NCI-H2107 treated with DMSO at 0.1 percent for 48 hours (cell line): Measurements from ENCODE around the gene OGFOD2.

ENCODE experiments used
- DNase-seq: peaks from one replicate; lab custom pipeline; 2025; ENCODE audit not compliant: unreplicated experiment; lab: John Stamatoyannopoulos, UW

OGFOD2 gene

DNA sequence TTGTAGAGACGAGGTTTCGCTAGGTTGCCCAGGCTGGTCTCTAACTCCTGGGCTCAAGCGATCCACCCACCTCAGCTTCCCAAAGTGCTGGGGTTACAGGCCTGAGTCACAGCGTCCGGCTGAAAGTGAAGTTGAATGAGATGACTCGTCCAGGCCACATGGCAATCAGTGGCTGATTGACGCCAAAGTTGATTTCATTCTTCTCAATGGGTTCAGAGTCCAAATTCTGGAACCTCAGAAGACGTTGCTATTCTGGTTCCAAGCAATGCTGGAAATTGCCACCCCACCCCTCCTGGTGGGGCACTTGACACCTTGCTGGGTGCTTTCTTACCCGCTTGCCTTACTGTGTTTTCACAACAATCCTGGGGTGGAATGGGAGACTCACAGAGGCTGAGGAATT, 23.6 kb upstream of the OGFOD2 start:
- no peak for DNase-seq

GRCh38 chr12:122951979-122952892, 22.8 kb upstream of the OGFOD2 start:
- no peak for DNase-seq

DNA sequence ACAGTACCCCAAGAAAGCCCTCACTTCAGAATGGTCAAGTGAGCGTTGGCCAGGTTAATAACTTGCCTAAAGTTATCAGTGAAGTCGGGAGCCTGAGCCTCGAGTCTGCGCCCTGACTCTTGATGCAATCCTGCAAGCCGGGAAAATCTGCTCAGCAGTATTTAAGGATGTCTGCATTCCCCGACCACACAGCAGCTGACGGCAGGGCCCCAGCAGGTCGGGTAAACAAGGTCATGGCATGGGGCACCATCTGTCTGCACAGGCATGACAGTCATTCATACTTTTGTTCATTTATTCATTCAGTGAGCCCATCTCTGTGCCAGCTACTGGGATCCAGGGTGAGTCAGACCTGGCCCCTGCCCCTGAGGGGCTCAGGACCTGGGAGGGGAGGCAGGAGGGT, 19.9 kb upstream of the OGFOD2 start:
- no peak for DNase-seq

DNA sequence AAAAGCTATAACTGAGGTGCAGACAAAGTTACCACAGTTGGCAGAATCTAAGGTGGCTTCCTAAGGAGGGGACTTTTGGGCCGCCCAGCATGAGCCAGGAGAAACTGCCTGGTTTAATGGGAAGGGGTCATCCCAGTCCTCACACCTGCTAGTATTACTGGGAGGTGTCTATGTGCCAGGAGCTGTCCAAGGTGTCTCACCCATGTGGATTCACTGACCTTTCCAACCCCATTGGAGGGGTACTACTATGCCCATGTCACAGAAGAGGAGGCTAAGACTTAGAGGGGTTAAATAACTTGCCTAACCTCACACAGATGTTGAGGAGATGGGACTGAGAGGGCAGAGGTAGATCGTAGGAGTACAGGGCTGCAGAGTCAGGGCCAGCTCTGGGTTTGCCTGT, 19.0 kb upstream of the OGFOD2 start:
- no peak for DNase-seq

DNA sequence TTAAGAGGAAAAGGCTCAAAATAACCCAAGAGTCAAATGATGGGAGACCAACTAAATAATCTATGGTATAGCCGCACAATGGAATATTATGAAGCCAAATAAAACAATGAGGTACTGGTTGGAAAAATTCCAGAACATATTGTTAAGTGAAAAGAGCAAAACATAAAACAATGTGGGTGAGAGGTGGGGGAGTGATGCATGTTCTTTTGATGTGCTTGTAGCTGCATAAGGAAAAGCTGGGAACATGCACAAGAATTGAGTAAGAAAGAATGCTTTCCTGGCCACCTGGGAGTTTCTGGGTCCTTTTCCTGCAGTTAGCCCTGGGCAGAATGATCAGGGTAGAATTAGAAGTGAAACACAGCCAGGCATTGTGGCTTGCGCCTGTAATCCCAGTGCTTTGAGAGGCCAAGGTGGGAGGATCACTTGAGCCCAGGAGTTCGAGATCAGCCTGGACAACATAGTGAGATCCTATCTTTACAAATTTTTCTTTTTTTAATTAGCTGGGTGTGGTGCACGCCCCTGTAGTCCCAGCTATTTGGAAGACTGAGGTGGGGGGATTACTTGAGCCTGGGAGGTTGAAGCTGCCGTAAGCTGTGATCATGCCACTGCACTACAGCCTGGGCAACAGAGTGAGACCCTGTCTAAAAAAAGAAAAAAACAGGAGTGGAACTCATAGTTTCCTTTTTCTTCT, 16.7 kb upstream of the OGFOD2 start:
- DNase-seq = no peak

- DNase-seq = no peak
These were observed 15.4 kb upstream of the OGFOD2 start for GRCh38 chr12:122959566-122960192.

DNA sequence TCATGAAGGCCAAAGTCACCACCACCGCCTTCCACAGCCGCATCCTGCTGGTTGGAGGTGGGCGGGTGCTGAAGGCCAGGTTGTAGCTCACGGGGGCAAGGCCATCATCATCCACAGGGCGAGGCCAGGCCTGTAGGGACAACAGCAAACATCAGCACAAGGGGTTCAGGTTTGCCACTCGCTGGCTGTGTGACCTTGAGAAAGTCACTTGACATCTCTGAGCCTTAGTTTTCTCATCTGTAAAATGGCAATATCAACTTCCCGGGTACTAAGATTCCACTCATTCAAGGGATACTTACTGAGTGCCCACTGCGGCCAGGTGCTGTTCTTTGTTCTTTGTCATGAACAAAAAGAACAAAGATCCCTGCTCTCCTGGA, 14.9 kb upstream of the OGFOD2 start:
- DNase-seq = no peak

DNA sequence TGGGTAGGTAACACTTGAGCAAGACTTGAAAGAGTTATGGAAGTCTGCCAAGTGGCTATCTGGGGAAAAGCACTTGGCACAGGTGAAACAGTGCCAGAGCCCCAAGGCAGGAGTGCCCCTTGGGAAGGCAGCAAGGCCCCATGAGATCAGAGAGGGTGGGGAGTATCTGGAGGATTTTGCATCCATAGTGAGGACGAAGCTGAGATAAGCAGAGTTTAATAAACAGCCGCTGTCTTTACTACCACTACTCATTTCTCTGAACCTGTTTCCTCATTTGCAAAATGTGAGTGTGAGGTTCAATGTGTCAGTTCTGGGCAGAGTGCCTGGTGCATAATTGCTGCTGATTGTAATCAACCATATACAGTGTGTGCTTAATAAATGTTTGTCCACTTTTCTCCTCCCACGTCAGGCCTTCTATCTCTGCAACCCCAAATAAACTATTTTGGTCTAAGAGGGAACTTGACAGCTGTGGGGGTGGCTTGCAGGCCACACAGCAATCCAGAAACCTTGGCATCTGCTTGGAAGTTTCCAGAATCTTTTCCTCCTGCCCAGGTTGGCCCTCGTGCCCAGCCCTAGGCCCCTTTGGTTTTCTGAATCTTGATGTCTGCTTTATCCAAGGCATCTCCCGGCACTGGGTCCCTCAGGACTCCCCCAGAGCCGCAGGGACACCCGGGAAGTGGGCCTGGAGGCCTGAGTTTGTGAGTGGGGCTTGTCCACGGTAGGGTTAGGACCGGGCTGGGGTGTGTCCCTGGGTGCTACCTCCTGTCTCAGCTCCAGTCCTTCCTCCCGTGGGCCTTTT, 13.3 kb upstream of the OGFOD2 start:
- DNase-seq = peak; percentile 37

GRCh38 chr12:122963941-122964265, 11.1 kb upstream of the OGFOD2 start:
- no peak for DNase-seq

DNA sequence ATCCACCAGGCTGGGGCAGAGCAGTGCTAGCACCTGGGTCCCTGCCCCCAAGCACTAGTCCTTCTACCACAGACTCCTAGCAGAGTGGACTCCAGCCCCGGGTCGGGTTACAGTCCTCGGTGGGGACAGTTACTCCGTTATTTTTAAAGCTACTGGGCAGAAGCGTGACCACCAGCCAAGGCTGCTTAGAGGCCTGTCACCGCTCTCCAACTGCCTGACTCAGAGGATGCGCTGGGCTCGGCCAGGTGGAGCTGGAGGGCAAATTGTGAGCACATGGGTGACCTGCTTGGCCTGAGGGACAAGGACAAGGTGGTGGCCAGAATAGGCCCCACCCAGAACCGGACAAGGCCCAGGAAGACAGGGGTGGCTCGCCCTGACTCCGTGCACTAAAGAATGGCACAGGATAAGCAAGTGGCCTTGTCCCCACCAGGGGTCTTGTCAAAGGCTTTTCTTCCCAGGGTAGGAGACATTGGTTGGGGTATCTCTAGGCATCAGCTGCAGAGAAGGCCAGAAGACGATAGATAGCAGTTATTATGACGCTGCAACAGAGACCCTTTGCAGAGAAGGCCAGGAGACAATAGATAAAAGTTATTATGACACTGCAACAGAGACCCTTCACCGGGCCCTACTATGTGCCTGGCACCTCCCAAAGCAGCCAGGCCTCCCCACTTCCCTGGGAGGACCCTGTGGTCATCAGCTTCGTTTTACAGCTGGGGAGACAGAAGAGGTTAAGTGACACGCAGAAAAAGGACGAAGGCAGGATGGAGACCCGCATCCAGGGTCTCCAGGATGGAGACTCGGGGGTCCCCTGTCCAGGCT, 10.4 kb upstream of the OGFOD2 start:
- no peak for DNase-seq

DNA sequence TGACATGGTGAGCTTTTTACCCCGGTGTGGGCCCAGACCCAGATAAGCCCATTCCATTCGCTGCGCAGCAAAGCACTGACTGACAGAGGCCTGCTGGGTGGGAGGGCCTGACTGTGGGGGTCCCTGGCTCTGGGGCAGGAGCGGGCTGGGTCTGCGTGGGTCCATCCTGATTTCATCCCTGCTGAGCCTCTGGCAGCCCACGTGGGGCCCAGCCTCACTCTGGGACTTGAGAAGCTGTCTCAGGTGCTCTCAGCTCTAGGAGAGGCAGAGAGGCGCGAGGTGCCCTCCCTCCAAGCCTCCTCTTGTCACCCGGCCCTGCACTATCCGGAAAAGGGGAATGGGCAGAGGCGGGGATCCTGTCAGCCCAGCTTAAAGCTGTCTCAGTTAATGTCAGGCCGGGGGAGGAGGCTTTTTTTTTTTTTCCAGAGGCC, 9.7 kb upstream of the OGFOD2 start:
- no peak for DNase-seq

- peak; percentile 84 for DNase-seq
These were observed 8.9 kb upstream of the OGFOD2 start, which contains the start of gene ABCB9 for GRCh38 chr12:122965851-122966742. ABCB9 (minus strand) TSS chr12:122966463; CDS start chr12:122960235, 6,228 bp downstream.

DNA sequence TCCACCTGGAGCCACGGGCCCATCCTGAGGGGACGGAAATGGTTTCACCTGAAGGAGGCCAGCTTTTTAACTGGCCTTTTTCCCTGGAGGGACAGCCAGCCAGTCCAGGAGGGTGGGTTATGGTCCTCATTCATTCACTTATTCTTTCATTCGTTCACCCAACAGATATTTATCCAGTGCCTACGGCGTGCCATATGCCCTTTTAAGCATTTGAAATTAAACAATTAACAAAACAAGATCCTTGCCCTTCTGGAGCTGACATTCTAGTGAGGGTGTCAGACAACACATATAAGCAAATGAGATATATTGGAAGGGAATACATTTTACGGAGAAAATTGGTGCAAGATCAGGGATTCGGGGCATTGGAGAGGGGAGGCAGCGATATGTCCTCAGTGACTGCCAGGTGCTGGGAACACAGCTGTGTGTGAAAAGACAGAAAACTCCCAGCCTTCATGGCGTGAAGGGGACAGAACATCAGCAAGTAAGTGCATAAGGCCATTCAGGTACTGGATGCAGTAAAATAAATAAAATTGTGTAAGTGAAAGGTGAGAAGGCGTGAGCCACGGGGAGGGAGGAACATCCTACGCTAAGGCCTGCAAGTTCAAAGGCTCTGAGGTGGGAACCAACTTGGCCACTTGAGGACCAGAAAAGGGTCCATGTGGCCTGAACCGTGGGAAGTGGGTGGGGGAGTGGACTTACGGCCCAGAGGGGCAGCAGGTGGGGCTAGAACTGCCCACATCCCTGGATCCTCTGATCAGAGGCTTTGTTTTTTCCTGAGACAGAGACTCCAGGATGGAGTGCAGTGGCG, 8.1 kb upstream of the OGFOD2 start:
- no peak for DNase-seq

DNA sequence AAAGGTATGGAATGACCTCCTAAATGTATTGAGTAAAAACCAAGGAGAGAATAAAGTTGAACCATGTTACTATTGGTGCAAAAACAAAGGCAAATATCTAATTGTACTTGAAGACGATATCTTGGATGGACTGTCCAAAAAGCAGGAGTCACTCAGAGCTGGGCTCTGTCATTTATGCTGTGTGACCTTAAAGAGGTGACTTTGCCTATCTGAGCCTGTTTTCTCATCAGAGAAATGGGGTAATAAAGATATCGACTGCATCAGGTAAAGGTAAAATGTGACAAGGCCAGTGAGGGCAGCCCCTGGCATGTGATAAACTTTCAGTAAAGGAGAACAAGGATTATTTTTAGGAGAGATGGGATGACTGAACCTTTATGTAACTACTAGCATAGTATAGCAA, 6.9 kb upstream of the OGFOD2 start:
- no peak for DNase-seq

- peak; percentile 17 for DNase-seq
These were observed 5.4 kb upstream of the OGFOD2 start for GRCh38 chr12:122969676-122970075.

- peak; percentile 96 for DNase-seq
These were observed 661 bp upstream of the OGFOD2 start for GRCh38 chr12:122974274-122974891.

DNA sequence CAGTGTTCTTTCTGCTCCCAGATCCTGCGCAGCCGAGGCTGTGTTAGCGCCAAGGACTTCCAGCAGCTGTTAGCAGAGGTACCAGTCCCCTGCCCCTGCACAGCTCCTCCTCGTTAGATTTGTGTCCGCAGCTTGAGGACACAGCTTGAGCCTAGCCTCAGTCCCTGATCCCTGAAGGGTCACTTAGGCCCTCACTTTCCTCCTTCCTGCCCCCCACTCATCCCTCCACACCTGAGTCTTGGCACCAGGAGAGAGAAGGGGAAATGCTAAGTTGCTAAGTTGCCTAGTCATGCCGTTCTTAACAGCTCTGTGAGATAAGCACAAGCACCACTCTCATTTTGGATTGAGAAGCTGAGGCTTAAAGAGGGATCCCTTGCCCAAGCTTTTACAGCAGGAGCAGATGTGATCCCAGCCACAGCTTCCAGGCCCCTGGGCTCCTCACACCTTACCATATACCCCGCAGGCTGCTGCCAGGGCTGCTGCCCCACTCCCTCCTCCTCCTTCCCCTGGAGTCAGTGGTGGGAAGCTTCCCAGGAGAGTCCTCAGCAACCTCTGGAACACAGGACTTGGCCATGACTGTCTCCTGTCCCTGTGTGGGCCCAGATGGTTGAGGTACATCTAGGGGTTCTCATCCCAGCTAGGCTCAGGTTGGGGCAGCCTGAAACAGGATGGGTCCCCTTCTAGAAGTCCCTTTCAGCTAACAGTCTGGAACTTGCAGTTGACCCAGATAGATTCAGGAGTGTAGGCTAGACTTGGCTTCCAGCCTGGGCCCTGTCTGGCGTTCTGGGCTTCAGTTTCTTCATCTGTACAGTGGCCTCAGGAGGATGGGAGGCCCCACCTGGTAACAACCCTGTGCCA, 975 bp downstream of the OGFOD2 start:
- DNase-seq = no peak
